C4-2B (cell line): ENCODE data around the gene ATP9A.

ENCODE experiments used
- CTCF ChIP-seq: fragments of 450-650 bp; conservative IDR thresholded peaks from 2 replicates; pipeline ENCODE4 v1.5.1; 2017; ENCODE audit warnings: mild to moderate bottlenecking
- ZFX ChIP-seq: fragments of 450-650 bp; IDR thresholded peaks from 2 replicates; pipeline ENCODE4 v1.6.1; 2017

GRCh38 chr20:51600016-51600420 lies 168.2 kb downstream of the ATP9A start:
- TF ChIP-seq CTCF = no peak
- TF ChIP-seq ZFX = no peak
